Stimulated activated CD8-positive, alpha-beta memory T cell treated with anti-CD3 and anti-CD28 coated beads, Interleukin-4, amount 100 ng/mL, for 4 hours (primary cell): ENCODE measurements around the gene KRT20.
"Not testable (repeated sequence)": the region's sequence is repeated elsewhere in the genome, so short reads cannot be mapped to it uniquely, and the experiment has no call there.

Experiments
- DNase-seq, 2 donors: peaks; one replicate each; pipeline ENCODE4 v3.0.0-alpha.2; 2020; ENCODE audit warnings: low read depth in 2 of 2, low spot score in 1 of 2

KRT20 gene

GRCh38 chr17:40884708-40885512 lies at the start of gene KRT20:
KRT20 (minus strand) TSS chr17:40885242; CDS start chr17:40885185, 57 bp downstream.
- no peak for DNase-seq

- DNase-seq, result no peak
Observed at GRCh38 chr17:40932608-40933007, 47.6 kb upstream of the KRT20 start.

- DNase-seq, result no peak
Observed at GRCh38 chr17:40931311-40931710, 46.3 kb upstream of the KRT20 start.

- no peak for DNase-seq
Observed at GRCh38 chr17:40926341-40926740, 41.3 kb upstream of the KRT20 start.

GRCh38 chr17:40922239-40922638 lies 37.2 kb upstream of the KRT20 start:
- DNase-seq, result no peak

- DNase-seq, result no peak
Observed at GRCh38 chr17:40921026-40921425, 36.0 kb upstream of the KRT20 start.

GRCh38 chr17:40917116-40917515 lies 32.1 kb upstream of the KRT20 start:
- not testable (repeated sequence) for DNase-seq

- DNase-seq, result no peak
Observed at GRCh38 chr17:40916366-40916765, 31.3 kb upstream of the KRT20 start.

- DNase-seq, result no peak
Observed at GRCh38 chr17:40915721-40916256, 30.7 kb upstream of the KRT20 start.

GRCh38 chr17:40915199-40915661 lies 30.2 kb upstream of the KRT20 start:
- no peak for DNase-seq

GRCh38 chr17:40914075-40914855 lies 29.2 kb upstream of the KRT20 start:
- no peak for DNase-seq

GRCh38 chr17:40912486-40913210 lies 27.6 kb upstream of the KRT20 start:
- DNase-seq, result no peak

GRCh38 chr17:40910441-40910841 lies 25.4 kb upstream of the KRT20 start:
- no peak for DNase-seq

- DNase-seq, result no peak
Observed at GRCh38 chr17:40909755-40910154, 24.7 kb upstream of the KRT20 start.

- peak; percentile 24 to 31 for DNase-seq
Observed at GRCh38 chr17:40909351-40909750, 24.3 kb upstream of the KRT20 start.

- no peak for DNase-seq
Observed at GRCh38 chr17:40906613-40907012, 21.6 kb upstream of the KRT20 start.

- no peak for DNase-seq
Observed at GRCh38 chr17:40905370-40905769, 20.3 kb upstream of the KRT20 start.

GRCh38 chr17:40903129-40903847 lies 18.2 kb upstream of the KRT20 start:
- DNase-seq, result no peak

GRCh38 chr17:40902498-40902897 lies 17.5 kb upstream of the KRT20 start:
- no peak for DNase-seq

- DNase-seq, result no peak
Observed at GRCh38 chr17:40901981-40902474, 17.0 kb upstream of the KRT20 start.
